NOMO-1 (cell line): Measurements from ENCODE around the gene PNMA6E.
"Not testable (repeated sequence)": the region's sequence is repeated elsewhere in the genome, so short reads cannot be mapped to it uniquely, and the experiment has no call there.

Experiments used
- DNase-seq, 2 experiments: peaks; one replicate each; lab custom pipeline; 2025; ENCODE audit not compliant: unreplicated experiment in 2 of 2; lab: John Stamatoyannopoulos, UW

Gene PNMA6E

GRCh38 chrX:153409414-153410101 lies 8.4 kb upstream of the PNMA6E start:
- no peak for DNase-seq

- DNase-seq = no peak
Measured at GRCh38 chrX:153408871-153409351, 7.8 kb upstream of the PNMA6E start.

- no peak for DNase-seq
Measured at GRCh38 chrX:153408221-153408721, 7.1 kb upstream of the PNMA6E start.

GRCh38 chrX:153407736-153408135 lies 6.6 kb upstream of the PNMA6E start:
- no peak for DNase-seq

GRCh38 chrX:153406903-153407302 lies 5.8 kb upstream of the PNMA6E start:
- DNase-seq = no peak

GRCh38 chrX:153406011-153406410 lies 4.9 kb upstream of the PNMA6E start:
- DNase-seq = no peak

GRCh38 chrX:153405426-153405825 lies 4.3 kb upstream of the PNMA6E start:
- DNase-seq = no peak

GRCh38 chrX:153404333-153404732 lies 3.2 kb upstream of the PNMA6E start:
- DNase-seq = not testable (repeated sequence)

- peak; percentile 35 to 40 for DNase-seq
Measured at GRCh38 chrX:153400146-153401132, 711 bp downstream of the PNMA6E start.

GRCh38 chrX:153398275-153398960 lies 2.7 kb downstream of the PNMA6E start:
- DNase-seq = no peak

- no peak for DNase-seq
Measured at GRCh38 chrX:153397256-153397960, 3.7 kb downstream of the PNMA6E start.

GRCh38 chrX:153396320-153397195 lies 4.6 kb downstream of the PNMA6E start:
- no peak for DNase-seq

GRCh38 chrX:153395613-153396319 lies 5.4 kb downstream of the PNMA6E start:
- no peak for DNase-seq

- DNase-seq = no peak
Measured at GRCh38 chrX:153394612-153395011, 6.5 kb downstream of the PNMA6E start.

GRCh38 chrX:153392642-153393321 lies 8.4 kb downstream of the PNMA6E start:
- DNase-seq = no peak

- not testable (repeated sequence) for DNase-seq
Measured at GRCh38 chrX:153389460-153389768, 11.7 kb downstream of the PNMA6E start.

GRCh38 chrX:153388722-153389459 lies 12.3 kb downstream of the PNMA6E start:
- no peak for DNase-seq
